SH-SY5Y (cell line): ENCODE measurements around the gene RNF149.

Source experiments
- GATA2 ChIP-seq: IDR thresholded peaks from 2 replicates; pipeline ENCODE4 v1.6.1; 2011; ENCODE audit warnings: mild to moderate bottlenecking, low read depth, low read length
- GATA3 ChIP-seq: IDR thresholded peaks from 2 replicates; pipeline ENCODE4 v1.6.1; 2011; ENCODE audit warnings: low read depth, mild to moderate bottlenecking, low read length, moderate library complexity

GRCh38 chr2:101327863-101328394 lies 19.4 kb upstream of the RNF149 start:
- no peak for TF ChIP-seq GATA2
- no peak for TF ChIP-seq GATA3
